ENCODE data around the gene ABCC10. TPM values are rescaled to one million over a fixed set of nuclear protein-coding genes. Genes with fewer than 3 reads are reported as not detected.
"Not testable (repeated sequence)": the region's sequence is repeated elsewhere in the genome, so short reads cannot be mapped to it uniquely, and the experiment has no call there.

ABCC10 gene
- polyA plus RNA-seq, 3 donors, result 7.6 to 32.8 (median 10.2) TPM

GRCh38 chr6:43457643-43458042 is 30.3 kb downstream of the ABCC10 start:
- H3K27me3 Mint-ChIP-seq (ENCODE audit: low read depth in 3 of 3), result peaks cover 52 to 60% (median 54%) of the 10 kb centered on the region in 3 donors
- H3K9me3 Mint-ChIP-seq, result peaks cover 0 to 25% (median 8%) of the 10 kb centered on the region in 7 donors
- intact Hi-C loops (cut with micrococcal nuclease), result no loop called here
- Histone ChIP-seq H3K9ac (ENCODE audit: insufficient read depth, low read length, poor library complexity, severe bottlenecking) (no peak overlapping the region), H4K20me1 (ENCODE audit: insufficient read depth, low read length) (no peaks in the 10 kb centered on the region), H3K9me3 (replicated peaks in 1 of 2; ENCODE audit: control insufficient read depth in 1 of 2, insufficient read depth in 1 of 2, low read length in 2 of 2) (no peaks in the 10 kb centered on the region), H3K27ac (ENCODE audit: low read depth in 1 of 2, low read length in 2 of 2) (no peak overlapping the region), H3K4me3 (replicated peaks in 1 of 3; ENCODE audit: low read depth in 2 of 3, low read length in 3 of 3) (no peak overlapping the region), H3K79me2 (ENCODE audit: insufficient read depth, low read length) (no peaks in the 10 kb centered on the region), H3K4me1 (ENCODE audit: control insufficient read depth in 1 of 2, insufficient read depth in 2 of 2, low read length in 2 of 2) (peaks cover 12 to 20% of the 10 kb centered on the region in 2 donors), H3K4me2 (replicated peaks; ENCODE audit: extremely low read depth, low read length, poor library complexity, severe bottlenecking) (no peak overlapping the region), H2AFZ (ENCODE audit: insufficient read depth, low read depth, low read length, poor library complexity, severe bottlenecking) (no peak overlapping the region), H3K36me3 (replicated peaks in 1 of 2; ENCODE audit: control insufficient read depth in 1 of 2, insufficient read depth in 2 of 2, low read length in 2 of 2) (peaks cover 4 to 9% of the 10 kb centered on the region in 2 donors), H3K27me3 (ENCODE audit: control insufficient read depth in 2 of 2, insufficient read depth in 2 of 2, low read length in 2 of 2) (peaks cover 17 to 35% of the 10 kb centered on the region in 2 donors)
- H3K4me1 Mint-ChIP-seq, result peaks cover 14% of the 10 kb centered on the region
- TF ChIP-seq CTCF (IDR thresholded peaks at IDR 0.05), result no peak
- no CpG with 5 or more reads among the region's 9 CpGs for WGBS (ENCODE audit: insufficient coverage)
- H3K27ac Mint-ChIP-seq, result no peak overlapping the region
- no peak for DNase-seq
- peak overlapping the region in 1 of 2 donors; percentile 97 for H3K4me3 Mint-ChIP-seq
- peaks cover 19 to 22% of the 10 kb centered on the region in 2 donors for H3K36me3 Mint-ChIP-seq

- Mint-ChIP-seq H3K9me3 (peaks cover 0 to 25% (median 8%) of the 10 kb centered on the region in 7 donors), H3K27me3 (ENCODE audit: low read depth in 3 of 3) (peaks cover 55 to 63% (median 56%) of the 10 kb centered on the region in 3 donors), H3K4me1 (peaks cover 14% of the 10 kb centered on the region), H3K36me3 (peaks cover 14 to 17% of the 10 kb centered on the region in 2 donors)
- H3K27ac Mint-ChIP-seq; H3K9ac ChIP-seq (ENCODE audit: insufficient read depth, low read length, poor library complexity, severe bottlenecking); DNase-seq; H3K27ac ChIP-seq (ENCODE audit: low read depth in 1 of 2, low read length in 2 of 2); H3K9me3 ChIP-seq (replicated peaks in 1 of 2; ENCODE audit: control insufficient read depth in 1 of 2, insufficient read depth in 1 of 2, low read length in 2 of 2); H3K79me2 ChIP-seq (ENCODE audit: insufficient read depth, low read length); H2AFZ ChIP-seq (ENCODE audit: insufficient read depth, low read depth, low read length, poor library complexity, severe bottlenecking); H3K36me3 ChIP-seq (replicated peaks in 1 of 2; ENCODE audit: control insufficient read depth in 1 of 2, insufficient read depth in 2 of 2, low read length in 2 of 2); H4K20me1 ChIP-seq (ENCODE audit: insufficient read depth, low read length); H3K4me3 Mint-ChIP-seq; H3K4me2 ChIP-seq (replicated peaks; ENCODE audit: extremely low read depth, low read length, poor library complexity, severe bottlenecking); intact Hi-C loops (cut with micrococcal nuclease); H3K4me3 ChIP-seq (replicated peaks in 1 of 3; ENCODE audit: low read depth in 2 of 3, low read length in 3 of 3): not testable (repeated sequence)
- Histone ChIP-seq H3K27me3 (ENCODE audit: control insufficient read depth in 2 of 2, insufficient read depth in 2 of 2, low read length in 2 of 2) (peaks cover 17 to 37% of the 10 kb centered on the region in 2 donors), H3K4me1 (ENCODE audit: control insufficient read depth in 1 of 2, insufficient read depth in 2 of 2, low read length in 2 of 2) (peaks cover 12 to 20% of the 10 kb centered on the region in 2 donors)
- 96% methylated on average over 8 of the region's 15 CpGs for WGBS (ENCODE audit: insufficient coverage)
Observed at GRCh38 chr6:43458154-43458553, 30.8 kb downstream of the ABCC10 start.
